HG03575 (cell line): Measurements from ENCODE around the gene PALLD.
A peak's percentile ranks its signal among the peaks of the same experiment; 100 is the strongest.

Experiments
- ATAC-seq: cut with Tn5 transposase; IDR thresholded peaks from one replicate; pipeline ENCODE4 v1.9.1; 2021; ENCODE audit not compliant: unreplicated experiment, insufficient number of reproducible peaks, low FRiP score; ENCODE audit errors: extremely low read depth

PALLD gene

DNA sequence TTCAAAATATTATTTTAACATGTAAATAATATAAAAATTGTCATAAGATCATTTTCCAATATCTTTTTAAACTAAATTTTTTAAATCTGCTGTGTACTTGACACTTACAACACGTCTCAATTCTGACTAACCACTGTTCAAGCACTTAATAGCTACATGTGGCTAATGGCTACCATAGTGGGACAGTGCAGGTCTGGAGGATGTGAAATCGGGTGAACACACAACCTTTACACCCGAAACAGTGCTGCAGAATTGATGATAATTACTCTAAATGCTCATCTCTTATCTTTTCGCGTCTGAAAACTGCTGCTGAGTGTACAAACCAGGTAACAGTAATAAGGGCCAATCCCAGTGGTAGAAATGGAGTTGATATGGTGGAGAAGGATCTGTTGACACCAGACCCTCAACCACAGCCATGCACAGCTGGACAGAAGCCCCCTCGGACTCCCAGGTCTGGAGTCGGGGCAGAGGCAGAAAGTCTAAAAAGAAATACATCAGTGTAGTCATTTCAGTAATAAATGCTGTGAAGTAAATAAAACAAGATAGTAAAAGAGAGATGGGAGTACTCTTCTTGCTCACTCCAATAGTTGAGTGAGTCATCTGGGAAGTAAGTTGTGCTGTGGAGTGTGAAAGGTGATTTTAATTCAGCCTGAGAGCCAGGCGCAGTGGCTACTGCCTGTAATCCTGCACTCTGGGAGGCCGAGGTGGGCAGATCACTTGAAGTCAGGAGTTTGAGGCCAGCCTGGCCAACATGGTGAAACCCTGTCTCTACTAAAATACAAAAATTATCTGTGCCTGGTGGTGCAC is 363.2 kb downstream of the PALLD start:
- peak; percentile 98 for ATAC-seq

DNA sequence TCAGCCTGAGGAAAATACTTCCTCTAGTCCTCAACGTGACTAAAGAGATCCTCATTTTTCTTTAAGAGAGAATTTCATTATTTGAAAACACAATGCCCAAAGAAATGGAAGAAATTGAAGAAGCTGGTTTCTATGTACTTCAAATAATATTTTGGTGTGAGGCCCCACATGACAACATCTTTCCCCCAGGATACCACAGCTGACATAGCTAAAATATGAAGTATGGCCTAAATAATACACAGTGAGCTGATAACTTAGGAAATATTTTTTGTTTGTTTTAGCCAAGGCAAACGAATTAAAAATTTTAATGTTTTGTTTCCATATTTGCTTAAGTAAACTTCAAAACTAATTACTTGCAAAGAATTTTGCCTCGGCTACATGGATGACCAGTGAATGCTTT is 364.0 kb downstream of the PALLD start:
- ATAC-seq, result no peak

DNA sequence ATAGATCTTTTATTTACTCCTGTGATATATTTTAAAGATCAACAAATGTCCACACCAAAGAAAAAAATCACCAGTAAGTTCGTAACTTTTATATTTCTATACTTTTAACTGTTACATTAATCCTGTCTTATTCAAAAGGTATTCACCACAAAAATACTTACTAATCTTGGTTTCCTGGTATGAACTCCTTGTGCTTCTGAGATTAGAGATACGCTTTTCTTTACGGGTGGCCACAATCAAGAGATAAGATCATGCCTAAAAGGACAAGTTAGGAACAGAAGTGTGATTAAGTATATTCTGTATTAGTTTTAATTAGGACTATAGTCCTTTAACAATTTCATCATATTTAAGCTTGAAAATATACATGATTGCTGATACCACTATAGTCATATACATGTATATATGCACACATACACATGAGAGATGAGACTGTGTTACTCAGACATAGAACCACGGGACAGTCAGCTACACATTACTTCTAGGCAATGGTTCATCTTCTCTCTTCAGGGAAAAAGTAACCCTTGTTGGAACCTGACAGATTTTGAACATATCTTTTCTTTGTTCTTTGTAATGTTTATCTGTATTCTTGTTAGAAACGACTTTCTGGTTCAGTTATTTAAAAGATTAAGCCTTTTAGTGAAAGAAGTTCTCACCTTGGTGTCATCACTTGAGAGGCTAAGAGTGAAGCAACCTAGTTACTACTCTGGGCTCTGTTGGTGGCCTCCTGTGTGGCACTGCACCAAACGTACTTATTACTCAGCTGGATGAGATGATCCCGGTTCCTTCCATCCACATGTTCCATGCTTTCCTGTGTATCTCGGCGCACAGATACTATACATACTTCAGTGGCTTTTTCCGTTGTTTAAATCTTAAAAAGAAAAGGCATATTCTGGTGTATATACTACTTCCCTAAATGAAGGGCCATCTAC is 367.1 kb downstream of the PALLD start:
- ATAC-seq, result no peak

DNA sequence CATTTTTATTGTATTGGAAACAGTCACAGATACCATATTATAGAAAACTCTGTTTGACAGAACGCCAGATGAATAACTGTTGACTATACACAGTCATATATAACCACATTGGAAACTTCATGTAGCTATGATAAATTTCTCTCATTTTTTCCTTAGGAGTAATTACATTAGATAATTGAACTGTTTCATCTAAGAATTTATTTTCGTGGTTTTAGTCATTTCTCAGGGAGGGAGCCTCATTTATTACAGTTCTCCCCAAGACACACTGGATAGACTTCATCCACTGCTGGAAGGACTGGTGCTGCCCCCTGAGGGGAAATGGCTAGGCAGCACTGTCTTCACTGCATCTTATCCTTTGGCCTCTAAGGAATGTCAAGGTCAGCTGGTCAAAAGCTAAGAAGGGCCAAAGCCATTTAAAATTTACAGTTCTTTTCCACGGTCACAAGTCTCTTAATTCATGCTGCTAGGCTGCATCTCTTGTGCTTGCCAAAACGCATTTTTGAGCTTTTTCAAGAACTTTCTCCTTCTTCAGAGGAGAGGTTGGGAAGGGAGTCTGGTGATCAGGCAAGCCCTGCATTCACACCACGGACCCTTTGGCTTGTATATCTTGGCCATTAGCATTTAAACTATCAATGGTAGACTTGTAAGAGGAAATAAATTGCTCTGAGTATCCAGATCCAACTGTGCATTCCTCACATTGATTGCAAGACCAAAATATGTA is 368.1 kb downstream of the PALLD start:
- ATAC-seq, result no peak

DNA sequence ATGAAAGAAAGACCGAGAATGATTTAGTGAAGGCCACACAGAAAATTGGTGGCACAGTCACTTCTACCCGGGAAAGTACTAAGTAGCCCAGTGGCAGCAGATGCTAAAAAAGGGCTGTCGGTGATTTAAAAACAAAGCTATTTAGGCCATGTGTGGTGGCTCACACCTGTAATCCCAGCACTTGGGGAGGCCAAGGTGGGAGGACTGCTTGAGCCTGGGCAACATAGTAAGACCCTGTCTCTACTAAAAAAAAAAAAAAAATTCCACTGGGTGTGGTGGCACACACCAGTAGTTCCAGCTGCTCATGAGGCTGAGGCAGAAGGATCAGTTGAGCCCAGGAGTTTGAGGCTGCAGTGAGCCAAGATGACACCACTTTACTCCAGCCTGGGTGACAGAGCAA is 369.0 kb downstream of the PALLD start:
- ATAC-seq, result no peak

DNA sequence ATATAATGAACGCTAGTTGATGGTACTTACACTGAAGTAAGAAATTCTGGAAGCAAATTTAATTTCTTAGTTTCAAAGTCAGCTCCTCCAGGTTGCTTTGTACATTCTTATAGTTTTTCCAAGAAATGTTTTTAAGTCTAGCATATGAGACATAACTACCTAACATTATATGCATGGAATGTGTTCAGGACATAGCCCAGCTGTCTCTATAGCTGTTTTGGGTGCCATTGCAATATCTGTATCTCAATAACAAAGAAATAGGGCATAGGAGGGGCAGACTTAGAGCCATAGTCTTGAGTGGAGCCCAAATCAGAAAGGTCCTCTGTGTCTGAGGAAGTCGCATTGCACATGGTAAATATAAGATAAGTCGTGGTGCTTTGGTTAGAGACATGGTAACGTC is 369.8 kb downstream of the PALLD start:
- ATAC-seq, result no peak

DNA sequence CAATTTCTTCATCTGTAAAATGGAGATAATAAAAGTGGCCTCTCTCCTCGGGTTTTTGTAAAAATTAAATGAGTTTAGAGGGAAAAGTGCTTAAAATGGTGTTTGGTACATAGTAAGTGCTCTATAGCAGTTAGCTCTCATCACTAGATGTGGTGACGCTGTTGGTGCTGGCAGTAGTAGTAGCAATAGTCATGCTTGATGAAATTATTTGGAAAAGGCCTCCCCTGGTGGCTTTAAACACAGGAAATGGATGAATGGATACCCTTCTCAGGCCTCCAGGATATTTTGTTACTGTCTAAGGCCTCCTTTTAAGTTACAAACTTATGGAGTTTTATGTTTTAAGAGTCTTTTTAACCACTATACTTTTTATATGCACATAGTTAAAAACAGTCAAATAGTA is 370.3 kb downstream of the PALLD start:
- ATAC-seq, result no peak

DNA sequence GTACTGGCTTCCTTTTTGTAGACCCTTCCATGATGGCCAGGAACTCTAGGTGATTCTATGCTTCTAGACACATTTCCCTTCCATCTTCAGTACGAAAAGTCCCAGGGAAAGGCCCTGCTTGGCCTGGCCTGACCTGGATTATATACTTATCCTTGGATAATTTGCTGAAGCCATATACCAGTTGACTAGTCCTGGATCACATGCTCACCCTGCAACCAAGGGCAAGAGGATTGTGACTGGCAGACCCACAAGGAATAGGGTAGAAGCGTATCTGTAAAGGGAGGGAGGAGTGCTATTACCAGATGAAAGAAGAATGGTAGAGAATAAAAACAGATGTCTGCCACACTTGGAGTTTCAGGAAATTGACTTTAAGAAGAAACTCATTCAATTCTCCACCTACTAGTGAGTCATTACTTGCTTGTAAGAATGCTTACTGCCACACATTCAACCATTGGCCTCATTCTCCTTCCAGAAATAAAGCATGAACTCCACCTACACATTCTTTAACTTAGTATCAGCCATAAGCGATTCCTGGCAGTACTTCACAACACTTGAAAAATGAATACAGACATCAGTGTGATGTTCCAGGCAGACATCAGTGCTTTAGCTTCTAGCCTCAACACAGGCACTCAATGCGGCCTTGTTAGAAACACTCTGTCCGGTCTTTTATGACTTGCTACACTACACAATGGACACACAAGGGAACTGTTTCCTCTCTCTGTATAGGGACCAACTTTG is 371.4 kb downstream of the PALLD start:
- no peak for ATAC-seq

DNA sequence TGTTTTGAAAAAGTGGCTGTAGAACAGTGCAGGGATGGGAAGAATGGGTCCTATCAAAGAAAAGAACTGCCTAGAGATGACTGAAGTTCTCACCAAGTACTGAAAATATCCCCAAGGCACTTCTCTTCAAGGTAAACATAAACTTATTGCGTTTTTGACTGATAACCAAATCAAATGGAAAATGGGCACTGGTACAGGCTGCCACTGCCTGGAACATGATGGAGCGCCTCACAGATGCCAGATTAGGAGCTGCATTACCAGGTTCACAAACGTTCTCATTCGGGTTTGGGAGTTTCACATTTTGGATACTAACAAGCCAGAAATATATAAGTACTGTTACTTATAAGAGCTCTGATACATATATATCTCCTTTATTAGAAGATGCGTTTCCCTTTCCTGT is 371.9 kb downstream of the PALLD start:
- ATAC-seq, result no peak

DNA sequence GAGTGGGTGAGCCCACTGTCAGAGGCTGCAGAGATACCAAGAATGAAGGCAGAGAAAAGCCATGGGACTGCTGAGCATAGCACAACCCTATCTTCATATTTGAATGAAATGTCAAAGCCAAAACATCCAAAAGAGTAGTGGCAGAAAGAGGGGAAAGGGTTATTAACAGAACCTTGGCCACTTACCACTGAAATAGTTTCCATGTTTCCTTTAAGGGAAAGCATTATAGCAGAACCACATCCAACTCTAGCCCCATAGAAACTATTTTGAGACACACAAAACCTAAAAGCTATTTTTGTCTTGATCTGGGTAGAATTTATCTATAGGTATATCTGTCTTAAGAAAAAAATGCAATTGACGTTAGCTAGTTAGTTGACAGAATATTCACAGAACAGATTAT is 373.2 kb downstream of the PALLD start:
- no peak for ATAC-seq

DNA sequence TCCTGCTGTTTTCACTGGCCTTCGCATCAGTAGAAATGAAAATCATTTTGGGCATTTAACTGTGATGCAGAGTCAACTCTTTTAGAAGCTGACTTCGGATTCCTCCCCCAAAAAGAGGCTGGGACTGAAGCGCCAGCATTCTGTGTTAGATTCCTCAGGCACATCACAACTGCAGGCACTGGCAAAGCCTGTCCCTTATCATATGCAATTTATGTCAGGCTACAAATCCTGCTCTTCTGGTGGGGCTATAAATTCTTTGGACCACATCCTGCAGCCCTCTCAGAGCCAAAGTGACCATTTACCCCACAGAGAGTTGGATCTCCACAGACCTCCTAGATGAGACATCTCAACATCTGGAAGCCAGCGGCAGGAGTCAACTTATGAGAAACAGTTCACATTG is 374.8 kb downstream of the PALLD start:
- no peak for ATAC-seq

DNA sequence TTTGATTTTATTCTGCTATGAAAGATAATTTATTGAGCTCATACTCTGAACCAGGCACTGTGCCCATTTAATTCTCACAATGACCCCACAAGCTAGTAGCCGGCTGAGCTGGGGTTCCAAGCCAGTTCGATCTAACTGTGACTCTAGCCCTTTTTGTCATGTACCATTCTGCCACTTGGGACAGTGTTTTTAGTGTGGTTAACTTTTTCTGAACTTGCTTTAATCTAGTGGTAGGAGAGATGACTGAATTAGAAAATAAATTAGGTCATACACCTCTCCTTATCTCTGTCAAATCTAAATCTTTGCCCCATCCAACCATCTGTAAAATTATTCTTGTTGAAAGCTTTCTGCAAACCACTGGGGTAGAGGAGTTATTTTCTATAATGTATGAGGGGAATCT is 377.2 kb downstream of the PALLD start:
- no peak for ATAC-seq

DNA sequence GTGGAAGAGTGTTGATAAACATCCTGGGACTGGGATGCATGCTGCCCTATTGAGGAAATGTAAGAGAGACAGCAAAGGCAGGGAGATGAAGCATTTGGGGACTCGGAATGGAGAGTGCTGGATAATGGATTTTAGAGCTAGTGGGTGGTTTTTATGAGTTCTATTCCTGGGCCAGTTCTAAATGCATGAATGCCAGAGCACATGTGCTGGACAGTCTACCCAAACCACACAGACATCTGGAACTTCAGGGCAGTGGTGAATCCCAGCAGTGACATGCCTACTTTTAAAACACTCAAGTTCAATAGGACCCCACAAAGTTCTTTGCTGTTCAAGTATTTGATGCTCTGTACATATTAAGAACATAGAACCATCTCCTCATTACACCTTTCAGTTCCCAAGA is 379.3 kb downstream of the PALLD start:
- no peak for ATAC-seq

DNA sequence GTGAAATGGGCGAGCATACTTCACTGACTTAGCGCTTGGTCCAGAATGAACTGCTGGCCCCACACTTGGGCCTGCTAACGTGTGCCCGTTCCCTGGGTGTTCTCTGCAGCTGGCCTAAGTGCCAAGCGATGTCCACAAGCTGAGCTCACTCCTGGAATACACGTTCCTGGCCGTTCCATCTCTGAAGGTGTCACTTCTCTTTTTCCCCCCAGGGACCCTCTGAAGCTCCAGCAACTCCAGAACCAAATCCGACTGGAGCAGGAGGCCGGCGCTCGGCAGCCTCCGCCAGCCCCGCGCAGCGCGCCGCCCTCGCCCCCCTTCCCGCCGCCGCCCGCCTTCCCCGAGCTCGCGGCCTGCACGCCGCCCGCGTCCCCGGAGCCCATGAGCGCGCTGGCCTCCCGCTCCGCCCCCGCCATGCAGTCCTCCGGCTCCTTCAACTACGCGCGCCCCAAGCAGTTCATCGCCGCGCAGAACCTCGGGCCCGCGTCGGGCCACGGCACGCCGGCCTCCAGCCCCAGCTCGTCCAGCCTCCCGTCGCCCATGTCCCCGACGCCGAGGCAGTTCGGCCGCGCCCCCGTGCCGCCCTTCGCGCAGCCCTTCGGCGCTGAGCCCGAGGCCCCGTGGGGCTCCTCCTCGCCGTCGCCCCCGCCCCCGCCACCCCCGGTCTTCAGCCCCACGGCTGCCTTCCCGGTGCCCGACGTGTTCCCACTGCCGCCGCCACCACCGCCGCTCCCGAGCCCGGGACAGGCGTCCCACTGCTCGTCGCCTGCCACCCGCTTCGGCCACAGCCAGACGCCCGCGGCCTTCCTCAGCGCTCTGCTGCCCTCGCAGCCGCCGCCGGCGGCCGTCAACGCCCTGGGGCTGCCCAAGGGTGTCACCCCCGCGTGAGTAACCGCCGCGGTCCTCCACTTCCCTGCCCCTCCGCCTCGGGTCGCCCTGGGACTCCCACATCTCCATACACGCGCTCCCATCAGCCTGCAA is 380.9 kb downstream of the PALLD start:
- no peak for ATAC-seq

DNA sequence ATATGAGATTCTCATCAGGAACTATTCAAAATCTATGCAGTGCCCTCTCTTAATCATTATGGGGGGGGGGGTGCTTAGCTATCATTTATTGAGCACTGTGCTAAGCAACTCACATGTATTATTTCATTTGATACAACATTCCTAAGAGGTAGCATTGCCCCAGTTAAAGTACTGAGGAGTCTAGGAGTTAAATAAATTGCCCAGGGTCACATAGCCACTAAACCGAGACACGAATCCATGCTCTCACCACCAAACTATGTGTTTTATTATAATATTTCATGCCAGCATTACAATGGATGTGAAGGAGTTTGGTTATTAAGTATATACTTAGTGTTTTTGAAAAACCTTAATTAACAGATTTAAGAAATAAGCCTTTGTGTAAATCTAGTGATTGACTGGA is 381.8 kb downstream of the PALLD start:
- ATAC-seq, result no peak

DNA sequence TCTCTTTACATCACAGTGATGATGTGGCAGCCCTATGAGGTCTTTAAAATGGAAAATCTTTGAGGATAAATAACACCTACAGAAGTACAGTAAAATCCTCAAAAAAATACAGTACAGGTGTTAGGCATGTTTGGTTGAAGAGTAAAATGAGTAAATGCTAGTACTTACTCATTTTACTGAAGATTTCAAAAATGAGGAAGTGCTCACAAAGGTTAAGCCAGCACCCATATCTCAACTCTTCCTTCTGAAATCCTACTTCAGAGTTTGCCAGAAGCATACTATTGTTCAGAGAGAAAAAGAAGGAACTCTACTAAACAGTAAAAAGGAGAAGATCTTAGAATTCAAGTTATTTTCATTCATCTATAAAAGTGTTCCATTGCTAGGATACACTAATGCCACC is 382.3 kb downstream of the PALLD start:
- ATAC-seq, result no peak

DNA sequence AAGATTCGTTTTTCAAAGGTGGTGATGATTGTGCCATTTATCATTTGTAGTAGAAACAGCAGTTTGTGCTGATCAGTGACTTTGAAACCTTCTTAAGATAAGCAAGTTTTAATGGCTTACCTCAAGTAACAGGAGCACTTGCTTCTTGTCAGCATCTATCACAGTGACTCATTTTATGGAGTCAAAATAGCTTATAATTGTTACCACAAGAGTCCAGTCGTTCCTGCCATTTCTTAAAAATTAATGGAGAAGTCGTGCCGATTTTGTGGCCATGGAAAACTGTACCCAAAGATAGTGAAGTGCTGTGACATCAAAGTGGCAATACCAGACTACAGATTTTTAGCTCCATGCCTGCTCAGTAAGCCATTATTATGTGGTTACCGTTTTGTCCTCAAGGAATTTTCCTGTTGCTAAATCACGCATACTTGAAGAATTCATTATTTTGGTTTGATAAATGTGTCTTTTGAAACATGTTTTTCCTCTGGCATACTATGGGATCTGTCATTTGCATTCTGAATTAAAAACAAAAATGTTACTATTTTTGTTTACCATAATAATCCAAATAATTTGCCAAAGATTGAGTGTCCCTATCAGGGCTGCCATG is 383.3 kb downstream of the PALLD start:
- ATAC-seq, result no peak
